ENCODE data around the gene WDR55.
"Not testable (repeated sequence)": the region's sequence is repeated elsewhere in the genome, so short reads cannot be mapped to it uniquely, and the experiment has no call there.

The WDR55 gene

DNA sequence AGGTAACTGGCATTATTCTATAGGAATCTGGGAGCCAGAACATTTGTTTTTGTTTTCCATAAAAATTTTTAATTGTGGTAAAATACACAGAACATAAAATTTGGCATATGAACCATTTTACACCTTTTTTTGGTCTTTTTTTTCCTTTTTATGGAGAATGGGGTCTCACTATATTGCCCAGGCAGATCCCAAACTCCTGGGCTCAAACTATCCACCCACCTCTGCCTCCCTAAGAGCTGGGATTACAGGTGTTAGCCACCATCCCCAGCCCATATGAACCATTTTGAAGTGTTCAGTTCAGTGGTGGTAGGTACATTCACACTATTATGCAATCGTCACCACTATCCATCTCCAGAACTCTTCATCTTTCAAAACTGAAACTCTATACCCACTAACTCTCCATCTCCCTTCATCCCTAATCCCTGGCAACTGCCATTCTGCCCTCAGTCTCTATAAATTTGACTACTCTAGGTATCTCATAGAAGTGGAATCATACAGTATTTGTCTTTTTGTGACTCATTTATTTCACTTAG is 48.9 kb downstream of the WDR55 start:
- DNase-seq, result no peak

- DNase-seq, result not testable (repeated sequence)
These were observed 51.5 kb downstream of the WDR55 start for GRCh38 chr5:140716238-140716637.

GRCh38 chr5:140718266-140718592 is 53.5 kb downstream of the WDR55 start:
- no peak for DNase-seq

DNA sequence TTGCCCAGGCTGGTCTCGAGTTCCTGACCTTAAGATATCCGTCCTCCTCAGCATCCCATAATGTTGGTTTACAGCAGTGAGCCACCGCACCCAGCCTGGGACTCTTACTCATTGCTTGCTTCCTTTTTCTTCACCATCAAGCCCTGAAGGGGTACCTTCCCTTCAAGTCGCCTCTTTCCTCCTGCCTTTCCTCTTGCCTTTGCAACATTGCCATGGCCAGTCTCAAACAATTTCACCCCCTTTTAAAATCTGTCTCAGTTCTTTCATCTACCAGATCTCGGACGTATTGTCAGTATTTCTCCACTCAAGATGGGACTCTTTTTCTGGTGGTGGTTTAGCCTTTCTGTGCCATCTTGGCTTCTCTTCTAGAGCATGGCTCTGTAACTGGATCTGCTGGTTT is 56.0 kb downstream of the WDR55 start:
- not testable (repeated sequence) for DNase-seq

GRCh38 chr5:140721395-140721794 is 56.7 kb downstream of the WDR55 start:
- not testable (repeated sequence) for DNase-seq

All from activated CD4-positive, CD25-positive, alpha-beta regulatory T cell (primary cell).